ENCODE results near the gene PLA2G6. TPM values are rescaled to one million over a fixed set of nuclear protein-coding genes. Genes with fewer than 3 reads are reported as not detected.

PLA2G6 gene
- total and polyA plus RNA-seq, 2 of the 13 experiments (the other 11 are each of a cell fraction or from before 2014, with no cell fraction given), result 4.8 to 11.5 TPM

DNA sequence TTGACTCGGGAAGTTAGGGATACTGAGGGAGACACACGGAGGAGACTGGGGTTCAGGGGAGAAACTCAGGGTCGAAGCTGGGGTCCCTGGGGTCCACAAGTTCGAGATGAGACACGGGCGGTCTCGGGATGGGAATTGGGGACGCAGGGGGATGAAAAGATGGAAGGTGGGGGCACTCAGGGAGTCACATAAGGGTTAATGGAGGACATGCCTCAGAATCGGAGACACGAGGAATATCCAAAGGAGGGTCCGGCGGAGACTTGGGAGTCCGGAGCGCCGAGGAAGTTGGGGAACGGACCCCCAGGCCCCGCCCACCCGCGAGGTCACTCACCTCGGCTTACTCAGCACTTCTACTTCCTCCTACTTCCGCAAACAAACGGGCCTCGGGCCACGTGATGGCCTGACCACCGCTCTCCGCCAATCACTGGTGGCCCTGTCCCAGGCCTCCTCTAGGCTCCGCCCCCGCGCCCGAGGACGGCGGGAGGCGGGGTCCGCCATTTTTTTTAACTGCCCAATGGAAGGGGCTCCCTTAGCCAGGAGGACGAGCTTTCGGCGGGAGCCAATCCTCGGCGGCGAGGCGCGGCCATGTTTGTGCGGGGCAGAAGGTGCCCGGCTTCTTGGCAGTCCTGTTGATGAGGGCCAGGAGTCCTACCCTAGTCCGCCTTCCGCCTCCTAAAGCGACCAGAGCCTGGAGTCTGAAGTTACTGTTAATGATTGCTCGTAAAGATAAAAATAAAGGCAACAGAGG lies at the start of gene PLA2G6 (continued):
- TF ChIP-seq, protein P1, sequence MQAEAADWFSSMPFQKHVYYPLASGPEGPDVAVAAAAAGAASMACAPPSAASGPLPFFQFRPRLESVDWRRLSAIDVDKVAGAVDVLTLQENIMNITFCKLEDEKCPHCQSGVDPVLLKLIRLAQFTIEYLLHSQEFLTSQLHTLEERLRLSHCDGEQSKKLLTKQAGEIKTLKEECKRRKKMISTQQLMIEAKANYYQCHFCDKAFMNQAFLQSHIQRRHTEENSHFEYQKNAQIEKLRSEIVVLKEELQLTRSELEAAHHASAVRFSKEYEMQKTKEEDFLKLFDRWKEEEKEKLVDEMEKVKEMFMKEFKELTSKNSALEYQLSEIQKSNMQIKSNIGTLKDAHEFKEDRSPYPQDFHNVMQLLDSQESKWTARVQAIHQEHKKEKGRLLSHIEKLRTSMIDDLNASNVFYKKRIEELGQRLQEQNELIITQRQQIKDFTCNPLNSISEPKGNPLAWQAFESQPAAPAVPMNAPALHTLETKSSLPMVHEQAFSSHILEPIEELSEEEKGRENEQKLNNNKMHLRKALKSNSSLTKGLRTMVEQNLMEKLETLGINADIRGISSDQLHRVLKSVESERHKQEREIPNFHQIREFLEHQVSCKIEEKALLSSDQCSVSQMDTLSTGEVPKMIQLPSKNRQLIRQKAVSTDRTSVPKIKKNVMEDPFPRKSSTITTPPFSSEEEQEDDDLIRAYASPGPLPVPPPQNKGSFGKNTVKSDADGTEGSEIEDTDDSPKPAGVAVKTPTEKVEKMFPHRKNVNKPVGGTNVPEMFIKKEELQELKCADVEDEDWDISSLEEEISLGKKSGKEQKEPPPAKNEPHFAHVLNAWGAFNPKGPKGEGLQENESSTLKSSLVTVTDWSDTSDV (CRISPR knock-in tag; IDR thresholded peaks at IDR 0.05), result no peak
- no peak for TF ChIP-seq ZNF678 (CRISPR knock-in tag; IDR thresholded peaks at IDR 0.05)
- TF ChIP-seq, protein P2, sequence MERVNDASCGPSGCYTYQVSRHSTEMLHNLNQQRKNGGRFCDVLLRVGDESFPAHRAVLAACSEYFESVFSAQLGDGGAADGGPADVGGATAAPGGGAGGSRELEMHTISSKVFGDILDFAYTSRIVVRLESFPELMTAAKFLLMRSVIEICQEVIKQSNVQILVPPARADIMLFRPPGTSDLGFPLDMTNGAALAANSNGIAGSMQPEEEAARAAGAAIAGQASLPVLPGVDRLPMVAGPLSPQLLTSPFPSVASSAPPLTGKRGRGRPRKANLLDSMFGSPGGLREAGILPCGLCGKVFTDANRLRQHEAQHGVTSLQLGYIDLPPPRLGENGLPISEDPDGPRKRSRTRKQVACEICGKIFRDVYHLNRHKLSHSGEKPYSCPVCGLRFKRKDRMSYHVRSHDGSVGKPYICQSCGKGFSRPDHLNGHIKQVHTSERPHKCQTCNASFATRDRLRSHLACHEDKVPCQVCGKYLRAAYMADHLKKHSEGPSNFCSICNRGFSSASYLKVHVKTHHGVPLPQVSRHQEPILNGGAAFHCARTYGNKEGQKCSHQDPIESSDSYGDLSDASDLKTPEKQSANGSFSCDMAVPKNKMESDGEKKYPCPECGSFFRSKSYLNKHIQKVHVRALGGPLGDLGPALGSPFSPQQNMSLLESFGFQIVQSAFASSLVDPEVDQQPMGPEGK (CRISPR knock-in tag; IDR thresholded peaks at IDR 0.05), result peak; percentile 29; the same call in 1 of the 2 replicates
- TF ChIP-seq, protein P3, sequence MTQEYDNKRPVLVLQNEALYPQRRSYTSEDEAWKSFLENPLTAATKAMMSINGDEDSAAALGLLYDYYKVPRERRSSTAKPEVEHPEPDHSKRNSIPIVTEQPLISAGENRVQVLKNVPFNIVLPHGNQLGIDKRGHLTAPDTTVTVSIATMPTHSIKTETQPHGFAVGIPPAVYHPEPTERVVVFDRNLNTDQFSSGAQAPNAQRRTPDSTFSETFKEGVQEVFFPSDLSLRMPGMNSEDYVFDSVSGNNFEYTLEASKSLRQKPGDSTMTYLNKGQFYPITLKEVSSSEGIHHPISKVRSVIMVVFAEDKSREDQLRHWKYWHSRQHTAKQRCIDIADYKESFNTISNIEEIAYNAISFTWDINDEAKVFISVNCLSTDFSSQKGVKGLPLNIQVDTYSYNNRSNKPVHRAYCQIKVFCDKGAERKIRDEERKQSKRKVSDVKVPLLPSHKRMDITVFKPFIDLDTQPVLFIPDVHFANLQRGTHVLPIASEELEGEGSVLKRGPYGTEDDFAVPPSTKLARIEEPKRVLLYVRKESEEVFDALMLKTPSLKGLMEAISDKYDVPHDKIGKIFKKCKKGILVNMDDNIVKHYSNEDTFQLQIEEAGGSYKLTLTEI (CRISPR knock-in tag; conservative IDR thresholded peaks at IDR 0.05), result no peak
- TF ChIP-seq ZNF772 (CRISPR knock-in tag; IDR thresholded peaks at IDR 0.05), result peak; percentile 65; the same call in 1 of the 2 replicates
- TF ChIP-seq ZIK1 (CRISPR knock-in tag; IDR thresholded peaks at IDR 0.05; ENCODE audit: borderline replicate concordance, low read depth), result no peak
- TF ChIP-seq CREM (IDR thresholded peaks at IDR 0.05), result peak; percentile 63
- no peak for TF ChIP-seq CREM (CRISPR knock-in tag; IDR thresholded peaks at IDR 0.05)
- no peak for TF ChIP-seq ZNF367 (CRISPR knock-in tag; IDR thresholded peaks at IDR 0.05; ENCODE audit: borderline replicate concordance)
- TF ChIP-seq FOXP1 (IDR thresholded peaks at IDR 0.05), result no peak
- no peak for TF ChIP-seq FOXP1 (CRISPR knock-in tag; IDR thresholded peaks at IDR 0.05)
- TF ChIP-seq ZNF468 (CRISPR knock-in tag; IDR thresholded peaks at IDR 0.05), result no peak
- TF ChIP-seq ZNF512 (CRISPR knock-in tag; IDR thresholded peaks at IDR 0.05), result no peak
- no peak for TF ChIP-seq FOXJ3 (CRISPR knock-in tag; IDR thresholded peaks at IDR 0.05; ENCODE audit: borderline replicate concordance)
- TF ChIP-seq SP2 (CRISPR knock-in tag; IDR thresholded peaks at IDR 0.05), result peak; percentile 73
- TF ChIP-seq RBFOX2 (IDR thresholded peaks at IDR 0.05; ENCODE audit: low read depth, low read length), result peak; percentile 81
